Measurements from ENCODE around the gene ARHGAP22. TPM values are rescaled to one million over a fixed set of nuclear protein-coding genes. Genes with fewer than 3 reads are reported as not detected.

ARHGAP22 gene
- total RNA-seq, 1 donor from 2014 or later: 3.8 TPM

GRCh38 chr10:48452879-48453412 lies 151.9 kb downstream of the ARHGAP22 start:
- H3K4me1 Mint-ChIP-seq (ENCODE audit: low read depth): peaks cover 29% of the 10 kb centered on the region
- H3K4me3 Mint-ChIP-seq (ENCODE audit: low read depth): no peak overlapping the region
- H3K9me3 Mint-ChIP-seq (ENCODE audit: low read depth): no peaks in the 10 kb centered on the region
- H3K36me3 Mint-ChIP-seq (ENCODE audit: insufficient read depth): no peaks in the 10 kb centered on the region
- peaks cover 11% of the 10 kb centered on the region for H3K27me3 Mint-ChIP-seq
- no peak for DNase-seq (ENCODE audit: low spot score, unreplicated experiment)
- peak overlapping the region; percentile 67 for H3K27ac Mint-ChIP-seq
- TF ChIP-seq, protein P1, sequence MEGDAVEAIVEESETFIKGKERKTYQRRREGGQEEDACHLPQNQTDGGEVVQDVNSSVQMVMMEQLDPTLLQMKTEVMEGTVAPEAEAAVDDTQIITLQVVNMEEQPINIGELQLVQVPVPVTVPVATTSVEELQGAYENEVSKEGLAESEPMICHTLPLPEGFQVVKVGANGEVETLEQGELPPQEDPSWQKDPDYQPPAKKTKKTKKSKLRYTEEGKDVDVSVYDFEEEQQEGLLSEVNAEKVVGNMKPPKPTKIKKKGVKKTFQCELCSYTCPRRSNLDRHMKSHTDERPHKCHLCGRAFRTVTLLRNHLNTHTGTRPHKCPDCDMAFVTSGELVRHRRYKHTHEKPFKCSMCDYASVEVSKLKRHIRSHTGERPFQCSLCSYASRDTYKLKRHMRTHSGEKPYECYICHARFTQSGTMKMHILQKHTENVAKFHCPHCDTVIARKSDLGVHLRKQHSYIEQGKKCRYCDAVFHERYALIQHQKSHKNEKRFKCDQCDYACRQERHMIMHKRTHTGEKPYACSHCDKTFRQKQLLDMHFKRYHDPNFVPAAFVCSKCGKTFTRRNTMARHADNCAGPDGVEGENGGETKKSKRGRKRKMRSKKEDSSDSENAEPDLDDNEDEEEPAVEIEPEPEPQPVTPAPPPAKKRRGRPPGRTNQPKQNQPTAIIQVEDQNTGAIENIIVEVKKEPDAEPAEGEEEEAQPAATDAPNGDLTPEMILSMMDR (IDR thresholded peaks at IDR 0.05; ENCODE audit: unreplicated experiment): no peak

GRCh38 chr10:48451969-48452878 lies 152.6 kb downstream of the ARHGAP22 start:
- H3K36me3 Mint-ChIP-seq (ENCODE audit: insufficient read depth): no peaks in the 10 kb centered on the region
- peaks cover 28% of the 10 kb centered on the region for H3K4me1 Mint-ChIP-seq (ENCODE audit: low read depth)
- no peak overlapping the region for H3K4me3 Mint-ChIP-seq (ENCODE audit: low read depth)
- H3K27me3 Mint-ChIP-seq: peaks cover 14% of the 10 kb centered on the region
- no peak overlapping the region for H3K27ac Mint-ChIP-seq
- TF ChIP-seq, protein P1 (IDR thresholded peaks at IDR 0.05; ENCODE audit: unreplicated experiment): no peak
- no peak for DNase-seq (ENCODE audit: low spot score, unreplicated experiment)
- H3K9me3 Mint-ChIP-seq (ENCODE audit: low read depth): no peaks in the 10 kb centered on the region

DNA sequence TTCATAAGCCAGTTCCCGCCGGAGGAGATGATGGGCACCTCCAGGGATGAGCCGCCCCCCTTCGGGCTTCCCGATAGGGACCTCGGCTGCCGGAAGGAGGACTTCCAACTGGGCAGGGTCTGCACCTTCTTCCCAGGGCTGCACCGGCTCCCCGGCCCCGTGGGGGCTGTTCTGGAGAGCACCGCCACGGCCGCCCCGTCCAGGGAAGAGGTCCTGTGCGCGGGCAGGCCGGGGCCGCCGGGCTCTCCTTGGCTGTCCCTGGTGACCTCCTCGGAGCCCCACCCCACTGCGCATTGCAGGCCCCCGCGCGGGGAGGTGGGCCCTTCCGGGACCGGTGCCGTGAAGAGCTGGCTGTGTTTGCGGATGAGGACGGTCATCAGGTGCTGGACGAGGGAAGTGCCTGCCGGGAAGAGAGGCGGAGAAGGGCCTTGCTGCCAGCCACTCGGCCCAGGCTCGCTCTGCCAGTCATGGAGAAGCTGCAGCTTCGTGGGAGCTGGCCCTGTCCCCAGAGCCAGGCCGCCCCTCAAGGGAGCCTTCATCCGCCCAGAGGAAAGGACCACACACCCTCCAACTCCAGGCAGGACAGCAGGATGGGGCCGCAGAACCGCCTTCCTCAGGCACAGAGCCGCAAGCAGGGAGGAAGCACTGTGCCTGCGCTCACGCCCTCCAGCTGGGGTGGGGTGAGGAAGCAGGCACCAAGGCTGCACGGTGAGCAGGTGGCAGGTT lies 154.0 kb downstream of the ARHGAP22 start:
- Mint-ChIP-seq H3K4me3 (ENCODE audit: low read depth) (no peak overlapping the region), H3K27me3 (peaks cover 22% of the 10 kb centered on the region), H3K36me3 (ENCODE audit: insufficient read depth) (peaks cover 1% of the 10 kb centered on the region), H3K27ac (no peak overlapping the region), H3K9me3 (ENCODE audit: low read depth) (no peaks in the 10 kb centered on the region), H3K4me1 (ENCODE audit: low read depth) (peaks cover 25% of the 10 kb centered on the region)
- TF ChIP-seq, protein P1 (IDR thresholded peaks at IDR 0.05; ENCODE audit: unreplicated experiment): no peak
- DNase-seq (ENCODE audit: low spot score, unreplicated experiment): no peak

GRCh38 chr10:48450233-48450740 lies 154.6 kb downstream of the ARHGAP22 start:
- TF ChIP-seq, protein P1 (IDR thresholded peaks at IDR 0.05; ENCODE audit: unreplicated experiment): no peak
- Mint-ChIP-seq H3K4me1 (ENCODE audit: low read depth) (peaks cover 25% of the 10 kb centered on the region), H3K27me3 (peaks cover 22% of the 10 kb centered on the region), H3K36me3 (ENCODE audit: insufficient read depth) (peaks cover 1% of the 10 kb centered on the region), H3K4me3 (ENCODE audit: low read depth) (no peak overlapping the region), H3K27ac (no peak overlapping the region), H3K9me3 (ENCODE audit: low read depth) (no peaks in the 10 kb centered on the region)
- no peak for DNase-seq (ENCODE audit: low spot score, unreplicated experiment)
